Activated CD4-positive, CD25-positive, alpha-beta regulatory T cell treated with anti-CD3 and anti-CD28 coated beads, Interleukin-2, amount 50 U/mL, for 24 hours (primary cell): ENCODE results near the gene HAVCR2.
A peak's percentile ranks its signal among the peaks of the same experiment; 100 is the strongest.
"Not testable (repeated sequence)": the region's sequence is repeated elsewhere in the genome, so short reads cannot be mapped to it uniquely, and the experiment has no call there.

ENCODE experiments used
- ATAC-seq, 2 donors: fragments of 150-1000 bp; cut with Tn5 transposase; one replicate each; pipeline ENCODE4 v1.10.0; 2021; ENCODE audit warnings: mild to moderate bottlenecking in 1 of 2, moderate library complexity in 1 of 2

The HAVCR2 gene

GRCh38 chr5:157088342-157088990 lies 20.4 kb downstream of the HAVCR2 start:
- ATAC-seq: no peak

- no peak for ATAC-seq
Observed at GRCh38 chr5:157086751-157087359, 22.0 kb downstream of the HAVCR2 start.

GRCh38 chr5:157085930-157086329 lies 22.9 kb downstream of the HAVCR2 start:
- no peak for ATAC-seq

- no peak for ATAC-seq
Observed at GRCh38 chr5:157080286-157080685, 28.6 kb downstream of the HAVCR2 start.

GRCh38 chr5:157076558-157076957 lies 32.3 kb downstream of the HAVCR2 start:
- no peak for ATAC-seq

GRCh38 chr5:157072508-157072907 lies 36.3 kb downstream of the HAVCR2 start:
- ATAC-seq: peak; percentile 68 to 75

- no peak for ATAC-seq
Observed at GRCh38 chr5:157069949-157070348, 38.9 kb downstream of the HAVCR2 start.

GRCh38 chr5:157068785-157069184 lies 40.1 kb downstream of the HAVCR2 start:
- no peak for ATAC-seq

- ATAC-seq: no peak
Observed at GRCh38 chr5:157068339-157068738, 40.5 kb downstream of the HAVCR2 start.

- ATAC-seq: no peak
Observed at GRCh38 chr5:157067005-157067404, 41.8 kb downstream of the HAVCR2 start.

GRCh38 chr5:157066080-157066479 lies 42.8 kb downstream of the HAVCR2 start:
- no peak for ATAC-seq

- no peak for ATAC-seq
Observed at GRCh38 chr5:157063776-157064430, 44.9 kb downstream of the HAVCR2 start.

- ATAC-seq: no peak
Observed at GRCh38 chr5:157059891-157060290, 49.0 kb downstream of the HAVCR2 start.

- no peak for ATAC-seq
Observed at GRCh38 chr5:157059093-157059539, 49.7 kb downstream of the HAVCR2 start, which contains the start of gene HAVCR1. Gene HAVCR1 (minus strand): TSS chr5:157059116. CDS start chr5:157057943, 1,173 bp downstream.

GRCh38 chr5:157057459-157058370 lies 51.1 kb downstream of the HAVCR2 start:
- no peak for ATAC-seq

GRCh38 chr5:157056848-157057247 lies 52.0 kb downstream of the HAVCR2 start:
- not testable (repeated sequence) for ATAC-seq

GRCh38 chr5:157051604-157052245 lies 57.1 kb downstream of the HAVCR2 start:
- no peak for ATAC-seq

GRCh38 chr5:157050050-157050449 lies 58.8 kb downstream of the HAVCR2 start:
- no peak for ATAC-seq

GRCh38 chr5:157049605-157050004 lies 59.2 kb downstream of the HAVCR2 start:
- no peak for ATAC-seq

- no peak for ATAC-seq
Observed at GRCh38 chr5:157047898-157048297, 60.9 kb downstream of the HAVCR2 start.

GRCh38 chr5:157047016-157047415 lies 61.8 kb downstream of the HAVCR2 start:
- not testable (repeated sequence) for ATAC-seq

- ATAC-seq: peak; percentile 64 to 77
Observed at GRCh38 chr5:157046041-157046440, 62.8 kb downstream of the HAVCR2 start.
